Skin epidermis (tissue), 12 donors: Measurements from ENCODE around the gene NGFR.
A peak's percentile ranks its signal among the peaks of the same experiment; 100 is the strongest.

Experiments used
- H3K27ac ChIP-seq, 21 experiments: fragments of 200-600 bp; sonication (generic) in 11 of 21; one replicate each; pipeline ENCODE4 v1.5.0; 2020; ENCODE audit warnings: mild to moderate bottlenecking in 3 of 21, inconsistent platforms in 2 of 21, moderate library complexity in 2 of 21
- H3K4me3 ChIP-seq, 7 experiments: fragments of 200-600 bp; sonication (generic) in 2 of 7; one replicate each; pipeline ENCODE4 v1.5.0; 2020; ENCODE audit warnings: inconsistent platforms in 2 of 7, mild to moderate bottlenecking in 2 of 7, moderate library complexity in 1 of 7

NGFR gene

GRCh38 chr17:49512296-49513043 is 17.4 kb downstream of the NGFR start:
- Histone ChIP-seq H3K27ac (peak overlapping the region in 1 of 21 experiments; percentile 1), H3K4me3 (no peak overlapping the region)

GRCh38 chr17:49513044-49513395 is 17.9 kb downstream of the NGFR start:
- Histone ChIP-seq H3K4me3 (no peak overlapping the region), H3K27ac (peak overlapping the region in 1 of 21 experiments; percentile 67)

GRCh38 chr17:49513641-49514040 is 18.5 kb downstream of the NGFR start:
- Histone ChIP-seq H3K27ac (peak overlapping the region in 2 of 21 experiments; percentile 13 to 67), H3K4me3 (no peak overlapping the region)

DNA sequence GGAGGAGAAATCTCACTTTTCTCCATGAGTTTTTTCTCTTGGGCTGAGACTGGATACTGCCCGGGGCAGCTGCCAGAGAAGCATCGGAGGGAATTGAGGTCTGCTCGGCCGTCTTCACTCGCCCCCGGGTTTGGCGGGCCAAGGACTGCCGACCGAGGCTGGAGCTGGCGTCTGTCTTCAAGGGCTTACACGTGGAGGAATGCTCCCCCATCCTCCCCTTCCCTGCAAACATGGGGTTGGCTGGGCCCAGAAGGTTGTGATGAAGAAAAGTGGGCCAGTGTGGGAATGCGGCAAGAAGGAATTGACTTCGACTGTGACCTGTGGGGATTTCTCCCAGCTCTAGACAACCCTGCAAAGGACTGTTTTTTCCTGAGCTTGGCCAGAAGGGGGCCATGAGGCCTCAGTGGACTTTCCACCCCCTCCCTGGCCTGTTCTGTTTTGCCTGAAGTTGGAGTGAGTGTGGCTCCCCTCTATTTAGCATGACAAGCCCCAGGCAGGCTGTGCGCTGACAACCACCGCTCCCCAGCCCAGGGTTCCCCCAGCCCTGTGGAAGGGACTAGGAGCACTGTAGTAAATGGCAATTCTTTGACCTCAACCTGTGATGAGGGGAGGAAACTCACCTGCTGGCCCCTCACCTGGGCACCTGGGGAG is 19.1 kb downstream of the NGFR start:
- no peak overlapping the region for H3K4me3 ChIP-seq
- H3K27ac ChIP-seq: peak overlapping the region in 10 of 21 experiments; percentile 45 to 85 (median 68)

DNA sequence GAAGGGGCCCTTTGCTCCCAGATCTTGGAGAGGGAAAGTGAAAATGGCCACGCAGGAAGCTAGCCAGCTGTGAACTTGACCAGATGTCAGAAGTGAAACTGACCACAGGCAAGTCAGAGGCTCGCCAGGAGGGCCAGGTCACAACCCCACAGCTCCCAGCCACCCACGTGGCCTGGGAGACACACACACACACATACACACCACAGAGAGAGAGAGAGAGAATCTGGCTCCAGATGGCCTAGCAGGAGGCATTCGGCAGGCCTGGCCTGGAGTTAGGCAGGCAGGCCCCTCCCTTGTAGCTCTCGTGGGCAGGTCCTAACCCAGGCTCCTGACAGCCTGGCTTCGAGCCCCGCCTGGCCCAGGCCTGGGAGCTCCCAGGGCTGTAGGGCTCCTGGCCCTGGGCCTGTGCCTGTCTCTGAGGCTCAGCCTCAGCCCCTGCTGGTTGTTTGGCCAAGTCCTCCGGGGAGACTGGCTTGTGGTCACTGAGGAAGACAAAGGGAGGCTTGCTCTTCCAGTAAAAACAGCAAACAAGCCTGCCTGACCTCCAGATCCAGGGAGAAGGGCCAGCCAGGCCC is 20.2 kb downstream of the NGFR start:
- peak overlapping the region in 18 of 21 experiments; percentile 1 to 85 (median 62) for H3K27ac ChIP-seq
- H3K4me3 ChIP-seq: no peak overlapping the region

DNA sequence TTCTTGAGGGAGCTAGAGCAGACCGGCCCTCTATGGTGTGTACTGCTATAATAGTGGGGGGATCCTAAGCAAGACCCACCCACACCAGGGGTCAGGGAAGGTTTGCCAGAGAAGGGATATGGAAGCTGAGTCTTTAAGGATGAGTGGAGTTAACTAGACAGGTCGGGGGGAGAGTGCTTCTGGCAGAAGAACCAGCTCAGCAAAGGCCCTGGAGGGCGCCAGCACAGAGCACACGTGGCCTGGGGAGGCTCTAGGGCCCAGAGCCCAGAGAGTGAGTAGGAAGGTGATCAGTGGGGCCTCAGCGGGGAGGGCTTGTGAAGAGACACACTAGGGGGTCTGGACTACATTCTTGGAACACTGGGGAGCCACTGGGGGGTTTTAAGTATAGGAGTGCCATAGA is 21.1 kb downstream of the NGFR start:
- Histone ChIP-seq H3K4me3 (no peak overlapping the region), H3K27ac (peak overlapping the region in 14 of 21 experiments; percentile 16 to 85 (median 68))

DNA sequence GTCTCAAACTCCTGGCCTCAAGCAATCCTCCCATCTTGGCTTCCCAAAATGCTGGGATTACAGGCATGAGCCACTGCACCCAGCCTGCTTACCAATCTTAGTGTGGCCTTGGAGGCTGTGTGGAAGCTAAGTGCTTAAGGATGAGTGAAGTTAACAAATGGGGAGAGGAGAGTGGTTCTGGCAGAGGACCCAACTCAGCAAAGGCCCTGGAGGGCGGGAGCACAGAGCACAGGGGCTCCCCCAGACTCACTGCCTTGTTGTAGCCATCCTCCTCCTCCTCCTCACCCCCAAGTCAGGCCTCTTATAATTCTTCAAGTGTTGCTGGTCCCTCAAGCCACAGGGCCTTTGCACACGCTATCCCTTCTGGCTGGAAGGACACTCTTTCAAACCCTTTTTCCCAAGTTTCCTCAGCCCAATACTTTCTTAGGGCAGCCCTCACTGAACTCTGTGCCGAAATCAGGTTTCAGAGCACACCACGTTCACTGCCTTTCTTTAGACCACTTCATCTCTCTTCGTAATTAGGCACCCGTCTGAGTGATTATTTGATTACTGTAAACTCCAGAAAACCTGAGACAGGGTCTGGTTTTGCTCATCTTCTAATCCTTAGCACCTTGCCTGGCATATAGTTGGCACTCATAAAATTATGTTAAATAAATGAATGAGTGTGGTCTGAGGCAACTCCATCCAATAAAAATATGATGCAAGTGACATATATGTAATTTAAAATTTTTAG is 23.4 kb downstream of the NGFR start:
- Histone ChIP-seq H3K4me3 (no peak overlapping the region), H3K27ac (no peak overlapping the region)

GRCh38 chr17:49519781-49520180 is 24.7 kb downstream of the NGFR start:
- Histone ChIP-seq H3K4me3 (no peak overlapping the region), H3K27ac (no peak overlapping the region)

DNA sequence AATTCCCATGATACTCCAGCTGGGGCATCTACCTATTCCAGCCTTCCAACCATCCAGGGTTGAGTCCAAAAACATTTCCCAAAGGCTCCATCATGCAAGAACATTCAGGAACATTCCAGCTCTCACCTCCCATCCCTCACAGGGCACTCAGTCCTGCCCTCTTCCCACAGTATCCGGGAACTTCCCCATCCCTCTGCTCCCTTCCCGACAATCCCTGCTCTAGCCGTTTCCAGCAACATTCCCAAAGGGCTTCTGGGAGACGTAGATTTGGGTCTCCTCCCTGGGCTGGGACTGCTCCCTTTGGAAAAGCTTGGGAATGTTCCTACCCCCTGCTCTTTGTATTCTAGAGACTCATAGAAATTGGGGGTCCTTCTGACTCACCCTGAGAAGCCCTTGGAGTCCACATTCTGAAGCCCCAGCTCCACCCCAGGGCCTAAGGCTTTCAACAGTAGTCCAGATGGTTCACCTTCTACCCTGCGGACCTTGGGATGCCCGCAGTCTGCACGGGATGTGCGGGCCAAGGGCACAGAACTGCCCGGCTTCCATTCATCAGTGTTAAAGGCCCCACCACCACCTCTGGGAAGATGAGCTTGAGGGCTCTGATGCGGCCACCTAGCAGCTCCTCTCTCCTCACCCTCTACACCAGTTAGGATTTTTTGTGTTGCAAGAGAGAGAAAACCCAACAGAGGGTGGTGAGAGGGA is 25.4 kb downstream of the NGFR start:
- no peak overlapping the region for H3K4me3 ChIP-seq
- peak overlapping the region in 3 of 21 experiments; percentile 7 to 12 (median 8) for H3K27ac ChIP-seq

DNA sequence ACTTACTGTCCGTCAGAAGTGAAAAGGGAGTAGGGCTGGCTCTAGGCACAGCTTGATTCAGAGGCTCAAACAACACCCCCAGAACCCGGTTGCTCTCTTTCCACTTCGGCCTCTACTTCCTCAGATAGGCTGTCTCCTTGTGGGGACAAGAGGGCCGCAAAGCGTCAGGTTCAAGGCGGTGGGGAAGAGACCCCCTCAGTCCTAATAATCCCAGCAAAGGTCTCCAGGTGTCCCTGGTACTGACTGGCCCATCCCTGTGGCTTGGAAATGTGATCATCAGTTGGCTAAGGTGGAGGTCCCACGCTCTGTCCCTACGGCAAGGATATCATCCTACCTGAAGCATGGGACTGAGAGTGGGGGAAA is 26.0 kb downstream of the NGFR start:
- peak overlapping the region in 3 of 21 experiments; percentile 7 to 12 (median 8) for H3K27ac ChIP-seq
- no peak overlapping the region for H3K4me3 ChIP-seq

GRCh38 chr17:49521471-49522356 is 26.6 kb downstream of the NGFR start:
- peak overlapping the region in 2 of 21 experiments; percentile 7 to 8 for H3K27ac ChIP-seq
- no peak overlapping the region for H3K4me3 ChIP-seq

GRCh38 chr17:49522357-49522890 is 27.3 kb downstream of the NGFR start:
- H3K27ac ChIP-seq: no peak overlapping the region
- H3K4me3 ChIP-seq: no peak overlapping the region

- Histone ChIP-seq H3K4me3 (no peak overlapping the region), H3K27ac (no peak overlapping the region)
Measured at GRCh38 chr17:49523196-49523595, 28.1 kb downstream of the NGFR start.

- Histone ChIP-seq H3K4me3 (no peak overlapping the region), H3K27ac (no peak overlapping the region)
Measured at GRCh38 chr17:49523706-49524472, 28.8 kb downstream of the NGFR start.

- Histone ChIP-seq H3K27ac (no peak overlapping the region), H3K4me3 (no peak overlapping the region)
Measured at GRCh38 chr17:49524473-49525359, 29.6 kb downstream of the NGFR start.

GRCh38 chr17:49525831-49526741 is 31.0 kb downstream of the NGFR start:
- H3K27ac ChIP-seq: no peak overlapping the region

More at GRCh38 chr17:49525831-49526741, 31.0 kb downstream of the NGFR start:
- H3K4me3 ChIP-seq: no peak overlapping the region
